Breast epithelium (tissue), 3 donors: ENCODE measurements around the gene PIP4K2C.

Source experiments
- CTCF ChIP-seq, 3 donors: fragments of 450-650 bp; IDR thresholded peaks; one replicate each; pipeline ENCODE4 v1.5.1; 2016 to 2017; ENCODE audit warnings: antibody characterized with exemption in 3 of 3, mild to moderate bottlenecking in 3 of 3, moderate library complexity in 3 of 3
- POLR2A ChIP-seq: fragments of 450-650 bp; IDR thresholded peaks from one replicate; pipeline ENCODE4 v1.6.1; 2016; ENCODE audit warnings: antibody characterized with exemption, mild to moderate bottlenecking, moderate library complexity

DNA sequence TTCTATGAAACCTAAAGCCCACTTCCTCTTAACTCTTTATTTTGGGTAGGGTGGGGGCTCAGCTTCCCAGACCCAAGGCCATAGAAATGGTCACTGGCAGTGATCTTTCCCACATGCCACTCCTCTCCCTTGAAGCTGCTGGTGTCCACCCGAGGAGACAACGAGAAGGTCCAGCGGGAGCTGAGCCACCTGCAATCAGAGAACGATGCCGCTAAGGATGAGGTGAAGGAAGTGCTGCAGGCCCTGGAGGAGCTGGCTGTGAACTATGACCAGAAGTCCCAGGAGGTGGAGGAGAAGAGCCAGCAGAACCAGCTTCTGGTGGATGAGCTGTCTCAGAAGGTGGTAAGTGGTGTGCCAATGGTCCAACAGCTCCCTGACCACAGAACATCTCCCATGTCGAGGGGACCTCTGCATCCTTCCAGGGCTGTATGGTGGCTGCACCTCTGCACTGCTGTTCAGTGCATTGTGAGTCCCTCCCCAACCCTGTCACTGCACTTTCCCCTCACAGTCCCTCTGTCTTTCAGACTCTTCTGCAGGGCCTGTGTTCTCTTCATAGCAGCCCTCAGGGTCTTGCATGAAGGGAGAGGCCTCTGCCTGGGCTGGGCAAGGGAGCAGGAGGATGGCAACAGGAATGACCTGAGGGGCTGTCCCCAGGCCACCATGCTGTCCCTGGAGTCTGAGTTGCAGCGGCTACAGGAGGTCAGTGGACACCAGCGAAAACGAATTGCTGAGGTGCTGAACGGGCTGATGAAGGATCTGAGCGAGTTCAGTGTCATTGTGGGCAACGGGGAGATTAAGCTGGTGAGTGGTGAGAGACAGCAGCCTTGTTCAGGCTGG, 18.8 kb upstream of the PIP4K2C start:
- no peak for TF ChIP-seq POLR2A
- no peak for TF ChIP-seq CTCF (IDR thresholded peaks at IDR 0.05)
